HEK293 (cell line): ENCODE measurements around the gene MAGI1.
A peak's percentile ranks its signal among the peaks of the same experiment; 100 is the strongest.

ENCODE experiments used
- CTCF ChIA-PET: fragments of 350-600 bp; formaldehyde crosslinking; extraction: SDS; loops from one replicate; lab custom pipeline; 2021; ENCODE audit warnings: antibody characterized with exemption; lab: Yijun Ruan, JAX
- POLR2A ChIA-PET: fragments of 300-600 bp; formaldehyde crosslinking; extraction: SDS; loops from one replicate; lab custom pipeline; 2020; ENCODE audit warnings: antibody characterized with exemption, inconsistent platforms; lab: Yijun Ruan, JAX
- H3K27ac ChIP-seq: fragments of 200-500 bp; sonication (Bioruptor generic); 2 replicates; pipeline ENCODE4 v1.5.1; 2014; ENCODE audit warnings: low read depth, low read length, control low read depth, inconsistent platforms; ENCODE audit errors: extremely low read depth
- H3K36me3 ChIP-seq, 2 experiments: fragments of 200-500 bp in 1 of 2; sonication (Bioruptor generic) in 1 of 2; 1 replicate in 1 of 2; 2 replicates in 1 of 2; pipeline ENCODE4 v1.5.1; 2014 to 2017; ENCODE audit warnings: inconsistent platforms in 2 of 2, low read length in 2 of 2; ENCODE audit not compliant: control insufficient read depth in 2 of 2, insufficient read depth in 1 of 2
- H3K4me1 ChIP-seq: fragments of 200-500 bp; sonication (Bioruptor generic); 2 replicates; pipeline ENCODE4 v1.5.1; 2014; ENCODE audit warnings: mild to moderate bottlenecking, low read length, inconsistent platforms; ENCODE audit not compliant: control insufficient read depth, insufficient read depth
- H3K4me3 ChIP-seq: 2 replicates; pipeline ENCODE4 v1.5.1; 2011; ENCODE audit warnings: low read depth, mild to moderate bottlenecking, control low read depth, low read length, moderate library complexity
- H3K9me3 ChIP-seq: fragments of 200-500 bp; sonication (Bioruptor generic); 2 replicates; pipeline ENCODE4 v1.5.1; 2014; ENCODE audit warnings: low read depth, low read length, inconsistent platforms; ENCODE audit not compliant: control insufficient read depth, insufficient read depth
- BCL11A ChIP-seq: fragments of 450-650 bp; formaldehyde crosslinking; IDR thresholded peaks from 2 replicates; pipeline ENCODE4 v1.5.1; 2016; ENCODE audit warnings: low read depth, missing biosample characterization, missing genetic modification characterization
- INSM2 ChIP-seq: fragments of 450-650 bp; formaldehyde crosslinking; IDR thresholded peaks from 2 replicates; pipeline ENCODE4 v1.5.1; 2016; ENCODE audit warnings: missing biosample characterization, missing genetic modification characterization
- KLF16 ChIP-seq: fragments of 450-650 bp; formaldehyde crosslinking; IDR thresholded peaks from 2 replicates; pipeline ENCODE4 v1.5.1; 2017; ENCODE audit warnings: missing biosample characterization, missing genetic modification characterization
- PRDM1 ChIP-seq: fragments of 450-650 bp; formaldehyde crosslinking; IDR thresholded peaks from 2 replicates; pipeline ENCODE4; 2016; ENCODE audit warnings: missing biosample characterization, missing genetic modification characterization
- PRDM10 ChIP-seq: fragments of 450-650 bp; formaldehyde crosslinking; IDR thresholded peaks from 2 replicates; pipeline ENCODE4 v1.5.1; 2016; ENCODE audit warnings: missing biosample characterization, missing genetic modification characterization
- PRDM6 ChIP-seq: fragments of 450-650 bp; formaldehyde crosslinking; IDR thresholded peaks from 2 replicates; pipeline ENCODE4 v1.5.1; 2017; ENCODE audit warnings: missing biosample characterization, missing genetic modification characterization
- SP7 ChIP-seq: fragments of 450-650 bp; formaldehyde crosslinking; IDR thresholded peaks from 2 replicates; pipeline ENCODE4 v1.5.1; 2016; ENCODE audit warnings: missing biosample characterization, missing genetic modification characterization
- WT1 ChIP-seq: fragments of 450-650 bp; formaldehyde crosslinking; IDR thresholded peaks from 2 replicates; pipeline ENCODE4 v1.5.1; 2016; ENCODE audit warnings: missing biosample characterization, missing genetic modification characterization
- ZBTB20 ChIP-seq: fragments of 450-650 bp; formaldehyde crosslinking; IDR thresholded peaks from 2 replicates; pipeline ENCODE4 v1.5.1; 2016; ENCODE audit warnings: missing biosample characterization, missing genetic modification characterization
- ZBTB44 ChIP-seq: fragments of 450-650 bp; IDR thresholded peaks from 2 replicates; pipeline ENCODE4 v1.5.1; 2018; ENCODE audit warnings: missing biosample characterization, mild to moderate bottlenecking, missing genetic modification characterization
- ZNF174 ChIP-seq: fragments of 450-650 bp; formaldehyde crosslinking; IDR thresholded peaks from 2 replicates; pipeline ENCODE4 v1.5.0; 2017; ENCODE audit warnings: missing biosample characterization, mild to moderate bottlenecking, missing genetic modification characterization
- ZNF354C ChIP-seq: fragments of 450-650 bp; formaldehyde crosslinking; IDR thresholded peaks from 2 replicates; pipeline ENCODE4 v1.5.1; 2016; ENCODE audit warnings: missing biosample characterization, missing genetic modification characterization, low read depth, borderline replicate concordance
- ZNF544 ChIP-seq: fragments of 450-650 bp; formaldehyde crosslinking; IDR thresholded peaks from 2 replicates; pipeline ENCODE4 v1.5.0; 2017; ENCODE audit warnings: missing biosample characterization, missing genetic modification characterization
- ZNF645 ChIP-seq: fragments of 450-650 bp; formaldehyde crosslinking; IDR thresholded peaks from 2 replicates; pipeline ENCODE4; 2016; ENCODE audit warnings: missing biosample characterization, missing genetic modification characterization
- ZNF664 ChIP-seq: fragments of 450-650 bp; formaldehyde crosslinking; IDR thresholded peaks from 2 replicates; pipeline ENCODE4 v1.5.1; 2016; ENCODE audit warnings: missing biosample characterization, missing genetic modification characterization

Gene MAGI1

GRCh38 chr3:65485826-65486469 lies 552.8 kb downstream of the MAGI1 start:
- POLR2A ChIA-PET: no interaction called here
- no peak for TF ChIP-seq WT1 (tag by site-specific recombination)
- TF ChIP-seq KLF16 (tag by site-specific recombination): no peak
- no peak for TF ChIP-seq ZNF174 (tag by site-specific recombination)
- TF ChIP-seq ZNF645 (tag by site-specific recombination): no peak
- no peak for TF ChIP-seq BCL11A (tag by site-specific recombination)
- Histone ChIP-seq H3K36me3 (no peaks in the 10 kb centered on the region), H3K4me1 (peaks cover 5% of the 10 kb centered on the region; the same call in 1 of the 2 replicates), H3K9me3 (no peaks in the 10 kb centered on the region), H3K27ac (no peak overlapping the region), H3K4me3 (no peak overlapping the region)
- CTCF ChIA-PET: interaction anchor here (0.6 kb wide), 1 partner anchor 162 kb away, joined by 6 read pairs; no protein-coding TSS in a partner anchor

GRCh38 chr3:65484964-65485363 lies 553.8 kb downstream of the MAGI1 start:
- no peak overlapping the region for H3K4me3 ChIP-seq
- TF ChIP-seq SP7 (tag by site-specific recombination): peak; percentile 71; the same call in 1 of the 2 replicates
- TF ChIP-seq ZBTB44: 0 out of 2 replicates have a peak, but pooled peaks have one; percentile 11
- TF ChIP-seq ZNF354C (tag by site-specific recombination): no peak
- TF ChIP-seq ZNF664 (tag by site-specific recombination): 0 out of 2 replicates have a peak, but pooled peaks have one; percentile 5
- TF ChIP-seq PRDM1: peak; percentile 52; the same call in 1 of the 2 replicates
- no peak for TF ChIP-seq INSM2
- TF ChIP-seq ZNF544 (tag by site-specific recombination): no peak
- TF ChIP-seq PRDM6 (tag by site-specific recombination): 0 out of 2 replicates have a peak, but pooled peaks have one; percentile 13
- TF ChIP-seq PRDM10: 0 out of 2 replicates have a peak, but pooled peaks have one; percentile 20
- TF ChIP-seq ZBTB20 (tag by site-specific recombination): 0 out of 2 replicates have a peak, but pooled peaks have one; percentile 13
- no peak overlapping the region for H3K27ac ChIP-seq
- no peaks in the 10 kb centered on the region for H3K36me3 ChIP-seq
- ChIA-PET CTCF (no interaction called here), POLR2A (no interaction called here)
- peaks cover 8% of the 10 kb centered on the region for H3K4me1 ChIP-seq
- no peaks in the 10 kb centered on the region for H3K9me3 ChIP-seq
